Natural killer cell (primary cell): ENCODE data around the gene HSD17B1. TPM values are rescaled to one million over a fixed set of nuclear protein-coding genes. Genes with fewer than 3 reads are reported as not detected.

Experiments
- ATAC-seq, 3 donors: fragments of 150-1000 bp in 2 of 3; fragments of 200-7000 bp in 1 of 3; cut with Tn5 transposase; 1 replicate in 1 of 3; 2 replicates in 2 of 3; pipeline ENCODE4 v1.10.0; 2021; ENCODE audit warnings: mild to moderate bottlenecking in 2 of 3, moderate library complexity in 2 of 3
- DNase-seq, 2 donors: peaks; one replicate each; pipeline versions ENCODE4 v3.0.0 to v3.0.0-alpha.2; 2013 to 2021; ENCODE audit warnings: mixed read lengths in 1 of 2
- H3K27ac ChIP-seq: one replicate; pipeline ENCODE4 v1.5.1; 2013; ENCODE audit warnings: mild to moderate bottlenecking, low read length
- H3K27me3 ChIP-seq: one replicate; pipeline ENCODE4 v1.6.1; 2013; ENCODE audit warnings: low read length; ENCODE audit not compliant: control insufficient read depth, insufficient read depth
- H3K36me3 ChIP-seq: one replicate; pipeline ENCODE4 v1.6.1; 2013; ENCODE audit warnings: low read length; ENCODE audit not compliant: control insufficient read depth, insufficient read depth
- H3K4me1 ChIP-seq: one replicate; pipeline ENCODE4 v1.6.1; 2013; ENCODE audit warnings: low read length; ENCODE audit not compliant: control insufficient read depth, insufficient read depth
- H3K4me3 ChIP-seq: one replicate; pipeline ENCODE4 v1.5.1; 2013; ENCODE audit warnings: low read length
- H3K9me3 ChIP-seq: one replicate; pipeline ENCODE4 v1.6.1; 2013; ENCODE audit warnings: low read length; ENCODE audit not compliant: control insufficient read depth, insufficient read depth
- H3K27ac Mint-ChIP-seq, 2 donors: one replicate each; pipeline ENCODE4 v1.8.0; 2022; ENCODE audit warnings: mild to moderate bottlenecking in 2 of 2, mixed read lengths in 2 of 2, moderate library complexity in 1 of 2
- H3K27me3 Mint-ChIP-seq, 2 donors: one replicate each; pipeline ENCODE4 v1.8.0; 2022; ENCODE audit warnings: low read depth in 2 of 2, mixed read lengths in 2 of 2
- H3K36me3 Mint-ChIP-seq: one replicate; pipeline ENCODE4 v1.8.0; 2022; ENCODE audit warnings: mixed read lengths
- H3K4me1 Mint-ChIP-seq, 2 donors: one replicate each; pipeline ENCODE4 v1.8.0; 2022; ENCODE audit warnings: mixed read lengths in 2 of 2
- H3K4me3 Mint-ChIP-seq: one replicate; pipeline ENCODE4 v1.8.0; 2022; ENCODE audit warnings: mild to moderate bottlenecking, moderate library complexity, mixed read lengths
- H3K9me3 Mint-ChIP-seq, 2 donors: one replicate each; pipeline ENCODE4 v1.8.0; 2022; ENCODE audit warnings: mixed read lengths in 2 of 2
- CTCF ChIP-seq: fragments of 200-600 bp; IDR thresholded peaks from one replicate; pipeline ENCODE4 v1.8.0; 2022; ENCODE audit warnings: antibody characterized with exemption
- WGBS: methylation state at CpG from one replicate; pipeline ENCODE4 v1.1.7; 2013; ENCODE audit warnings: missing lambda C conversion rate; ENCODE audit not compliant: insufficient coverage; 5-methylcytosine and 5-hydroxymethylcytosine counted together
- intact Hi-C: fragments of 100-400 bp; cut with micrococcal nuclease; formaldehyde crosslinking; loops from one replicate; pipeline ENCODE4 v1.14.2; 2022
- total RNA-seq, 4 donors: library from RNA; stranded (reverse); fragments of 120-200 nt in 1 of 4; gene quantifications; one replicate each; pipeline versions ENCODE4 v1.2.3 to v1.2.4, GENCODE V29; 2013 to 2022

Gene HSD17B1
- total RNA-seq, 3 donors from 2014 or later (not counting 1 experiment from before 2014, with no cell fraction given), result 0.68 to 1.6 (median 1.2) TPM

GRCh38 chr17:42548993-42549755, 3.5 kb upstream of the HSD17B1 start:
- H3K27ac Mint-ChIP-seq, result no peak overlapping the region
- H3K9me3 Mint-ChIP-seq, result no peaks in the 10 kb centered on the region
- H3K4me1 ChIP-seq, result peaks cover 25% of the 10 kb centered on the region
- H3K27ac ChIP-seq, result no peak overlapping the region
- H3K4me1 Mint-ChIP-seq, result peaks cover 9 to 28% of the 10 kb centered on the region in 2 donors
- 77% methylated on average over 10 of the region's 14 CpGs for WGBS
- peak overlapping the region; percentile 65 for H3K4me3 Mint-ChIP-seq
- no peaks in the 10 kb centered on the region for H3K36me3 Mint-ChIP-seq
- H3K9me3 ChIP-seq, result no peaks in the 10 kb centered on the region
- no peak for DNase-seq
- H3K4me3 ChIP-seq, result no peak overlapping the region
- ATAC-seq, result no peak
- no peaks in the 10 kb centered on the region for H3K27me3 Mint-ChIP-seq
- intact Hi-C loops, result no loop called here
- no peaks in the 10 kb centered on the region for H3K36me3 ChIP-seq
- no peak for TF ChIP-seq CTCF
- H3K27me3 ChIP-seq, result no peaks in the 10 kb centered on the region

- Mint-ChIP-seq H3K27me3 (no peaks in the 10 kb centered on the region), H3K9me3 (no peaks in the 10 kb centered on the region), H3K27ac (peak overlapping the region in 1 of 2 donors; percentile 91), H3K4me1 (peaks cover 18 to 43% of the 10 kb centered on the region in 2 donors), H3K36me3 (no peaks in the 10 kb centered on the region), H3K4me3 (peak overlapping the region; percentile 91)
- intact Hi-C loops, result no loop called here
- peaks cover 37% of the 10 kb centered on the region for H3K4me1 ChIP-seq
- 95% methylated on average over 45 of the region's 45 CpGs for WGBS
- H3K27ac ChIP-seq, result no peak overlapping the region
- H3K27me3 ChIP-seq, result no peaks in the 10 kb centered on the region
- TF ChIP-seq CTCF, result no peak
- H3K4me3 ChIP-seq, result no peak overlapping the region
- DNase-seq (no peak), ATAC-seq (no peak)
- no peaks in the 10 kb centered on the region for H3K36me3 ChIP-seq
- no peaks in the 10 kb centered on the region for H3K9me3 ChIP-seq
Observed at GRCh38 chr17:42553161-42553818, 567 bp downstream of the HSD17B1 start.

- H3K9me3 Mint-ChIP-seq, result no peaks in the 10 kb centered on the region
- H3K4me1 ChIP-seq, result peaks cover 33% of the 10 kb centered on the region
- H3K36me3 Mint-ChIP-seq, result no peaks in the 10 kb centered on the region
- ATAC-seq, result peak in 1 of 3 donors; percentile 16
- peak overlapping the region; percentile 91 for H3K4me3 Mint-ChIP-seq
- peak overlapping the region; percentile 86 for H3K4me3 ChIP-seq
- H3K4me1 Mint-ChIP-seq, result peaks cover 16 to 41% of the 10 kb centered on the region in 2 donors
- TF ChIP-seq CTCF, result no peak
- H3K36me3 ChIP-seq, result no peaks in the 10 kb centered on the region
- no peaks in the 10 kb centered on the region for H3K27me3 ChIP-seq
- peak overlapping the region; percentile 82 to 91 for H3K27ac Mint-ChIP-seq
- peak overlapping the region; percentile 94 for H3K27ac ChIP-seq
- no peaks in the 10 kb centered on the region for H3K27me3 Mint-ChIP-seq
- WGBS, result 67% methylated on average over 16 of the region's 16 CpGs
- DNase-seq, result peak in 1 of 2 donors; percentile 54
- intact Hi-C loops, result loop anchor here (2.0 kb wide), 1 partner anchor 17 kb away; the partner anchor contains the start of gene NAGLU
- no peaks in the 10 kb centered on the region for H3K9me3 ChIP-seq
Observed at GRCh38 chr17:42553866-42554249, 1.1 kb downstream of the HSD17B1 start.
